Measurements from ENCODE around the gene PIGH. TPM values are rescaled to one million over a fixed set of nuclear protein-coding genes. Genes with fewer than 3 reads are reported as not detected.

PIGH gene
- polyA plus RNA-seq, 1 of the 3 experiments (the other 2 are of a cell fraction): 23.6 TPM

DNA sequence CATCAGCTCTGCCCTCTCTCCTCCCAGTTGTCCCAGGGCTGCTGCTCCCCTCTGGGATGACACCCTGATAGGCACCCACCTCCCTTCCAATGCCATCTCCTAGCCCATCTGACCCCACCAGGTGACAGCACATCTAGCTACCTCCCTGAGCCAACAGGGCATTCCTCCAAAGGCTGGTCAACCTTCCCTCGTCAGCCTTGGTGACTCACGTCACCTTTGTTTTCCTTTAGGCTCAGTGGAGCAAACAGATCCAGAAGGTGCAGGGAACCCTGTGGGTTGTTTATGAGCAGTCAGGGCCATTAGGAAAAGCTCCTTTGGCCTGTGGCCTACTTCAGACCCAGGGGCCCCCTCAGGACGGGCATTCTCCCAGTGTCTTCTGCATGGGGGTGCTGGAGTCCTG is 32.4 kb downstream of the PIGH start:
- Histone ChIP-seq H3K27me3 (ENCODE audit: insufficient read depth) (no peaks in the 10 kb centered on the region), H4K20me1 (ENCODE audit: insufficient read depth) (no peaks in the 10 kb centered on the region), H3F3A (replicated peaks; ENCODE audit: insufficient read depth) (no peaks in the 10 kb centered on the region), H3K79me2 (ENCODE audit: insufficient read depth) (no peaks in the 10 kb centered on the region), H3K9me3 (no peaks in the 10 kb centered on the region), H3K36me3 (replicated peaks in 1 of 2; ENCODE audit: control insufficient read depth in 1 of 2, insufficient read depth in 2 of 2, low read length in 1 of 2) (no peaks in the 10 kb centered on the region), H3K9ac (no peak overlapping the region), H3K4me3 (ENCODE audit: low read depth in 2 of 2, low read length in 1 of 2) (no peak overlapping the region), H3K4me1 (ENCODE audit: control insufficient read depth in 1 of 2, insufficient read depth in 2 of 2, low read depth in 1 of 2, low read length in 1 of 2) (no peaks in the 10 kb centered on the region), H3K27ac (ENCODE audit: low read depth in 2 of 2, low read length in 1 of 2) (no peak overlapping the region), H2AFZ (ENCODE audit: low read depth) (no peak overlapping the region), H3K9me2 (no peaks in the 10 kb centered on the region), H3K4me2 (no peak overlapping the region)
- ChIA-PET CTCF (interaction anchor here (1.4 to 24.4 kb wide), 3 partner anchors 41 to 141 kb away, joined by 5 to 319 read pairs (median 237); no protein-coding TSS in a partner anchor), POLR2A (no interaction called here)
- DNase-seq: no peak
- TF ChIP-seq GABPA (IDR thresholded peaks at IDR 0.05; ENCODE audit: low read depth): no peak
- no peak for TF ChIP-seq YY1 (IDR thresholded peaks at IDR 0.05; ENCODE audit: low read depth)
- no peak for TF ChIP-seq GATA2 (CRISPR knock-in tag; IDR thresholded peaks at IDR 0.05)
- no peak for TF ChIP-seq EZH2phosphoT487 (IDR thresholded peaks at IDR 0.05; ENCODE audit: borderline replicate concordance, low read depth)
- TF ChIP-seq, protein P1, sequence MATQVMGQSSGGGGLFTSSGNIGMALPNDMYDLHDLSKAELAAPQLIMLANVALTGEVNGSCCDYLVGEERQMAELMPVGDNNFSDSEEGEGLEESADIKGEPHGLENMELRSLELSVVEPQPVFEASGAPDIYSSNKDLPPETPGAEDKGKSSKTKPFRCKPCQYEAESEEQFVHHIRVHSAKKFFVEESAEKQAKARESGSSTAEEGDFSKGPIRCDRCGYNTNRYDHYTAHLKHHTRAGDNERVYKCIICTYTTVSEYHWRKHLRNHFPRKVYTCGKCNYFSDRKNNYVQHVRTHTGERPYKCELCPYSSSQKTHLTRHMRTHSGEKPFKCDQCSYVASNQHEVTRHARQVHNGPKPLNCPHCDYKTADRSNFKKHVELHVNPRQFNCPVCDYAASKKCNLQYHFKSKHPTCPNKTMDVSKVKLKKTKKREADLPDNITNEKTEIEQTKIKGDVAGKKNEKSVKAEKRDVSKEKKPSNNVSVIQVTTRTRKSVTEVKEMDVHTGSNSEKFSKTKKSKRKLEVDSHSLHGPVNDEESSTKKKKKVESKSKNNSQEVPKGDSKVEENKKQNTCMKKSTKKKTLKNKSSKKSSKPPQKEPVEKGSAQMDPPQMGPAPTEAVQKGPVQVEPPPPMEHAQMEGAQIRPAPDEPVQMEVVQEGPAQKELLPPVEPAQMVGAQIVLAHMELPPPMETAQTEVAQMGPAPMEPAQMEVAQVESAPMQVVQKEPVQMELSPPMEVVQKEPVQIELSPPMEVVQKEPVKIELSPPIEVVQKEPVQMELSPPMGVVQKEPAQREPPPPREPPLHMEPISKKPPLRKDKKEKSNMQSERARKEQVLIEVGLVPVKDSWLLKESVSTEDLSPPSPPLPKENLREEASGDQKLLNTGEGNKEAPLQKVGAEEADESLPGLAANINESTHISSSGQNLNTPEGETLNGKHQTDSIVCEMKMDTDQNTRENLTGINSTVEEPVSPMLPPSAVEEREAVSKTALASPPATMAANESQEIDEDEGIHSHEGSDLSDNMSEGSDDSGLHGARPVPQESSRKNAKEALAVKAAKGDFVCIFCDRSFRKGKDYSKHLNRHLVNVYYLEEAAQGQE (IDR thresholded peaks at IDR 0.05; ENCODE audit: low read depth, low read length): no peak
- no peak for TF ChIP-seq NFIC (IDR thresholded peaks at IDR 0.05; ENCODE audit: borderline replicate concordance)
- TF ChIP-seq CHD2 (IDR thresholded peaks at IDR 0.05; ENCODE audit: low read length, partially characterized antibody): no peak
- no peak for TF ChIP-seq FOXJ3 (CRISPR knock-in tag; IDR thresholded peaks at IDR 0.05)
- WGBS (ENCODE audit: low lambda C conversion rate): 84% methylated on average over 3 of the region's 3 CpGs

DNA sequence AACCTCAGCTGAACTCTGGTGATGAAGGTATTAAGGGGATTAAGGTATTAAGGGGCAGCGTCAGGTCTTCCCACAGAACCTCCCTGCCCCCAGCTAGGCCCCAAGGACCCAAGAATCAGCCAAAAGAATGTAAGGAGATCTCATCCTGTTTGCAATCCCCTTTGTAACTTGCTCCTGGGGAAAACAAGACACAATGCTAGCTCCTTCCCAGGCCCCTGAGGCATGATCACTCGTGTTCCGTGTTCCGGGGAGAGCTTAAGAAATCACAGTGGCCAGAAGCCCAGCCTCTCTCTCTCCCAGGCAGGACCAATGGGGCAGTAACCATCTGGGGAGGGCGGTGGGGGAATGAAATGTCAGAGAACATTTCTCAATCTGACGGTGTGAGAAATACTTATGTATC is 33.2 kb downstream of the PIGH start:
- ChIA-PET CTCF (interaction anchor here (1.2 to 24.4 kb wide), 4 partner anchors 17 to 140 kb away, joined by 5 to 319 read pairs (median 122); no protein-coding TSS in a partner anchor), POLR2A (no interaction called here)
- Histone ChIP-seq H3K9me2 (no peaks in the 10 kb centered on the region), H3K9me3 (no peaks in the 10 kb centered on the region), H3K27me3 (ENCODE audit: insufficient read depth) (no peaks in the 10 kb centered on the region), H3K4me2 (no peak overlapping the region), H3K36me3 (replicated peaks in 1 of 2; ENCODE audit: control insufficient read depth in 1 of 2, insufficient read depth in 2 of 2, low read length in 1 of 2) (no peaks in the 10 kb centered on the region), H3K79me2 (ENCODE audit: insufficient read depth) (no peaks in the 10 kb centered on the region), H2AFZ (ENCODE audit: low read depth) (no peak overlapping the region), H3K4me1 (ENCODE audit: control insufficient read depth in 1 of 2, insufficient read depth in 2 of 2, low read depth in 1 of 2, low read length in 1 of 2) (no peaks in the 10 kb centered on the region), H4K20me1 (ENCODE audit: insufficient read depth) (no peaks in the 10 kb centered on the region), H3K9ac (no peak overlapping the region), H3K4me3 (ENCODE audit: low read depth in 2 of 2, low read length in 1 of 2) (no peak overlapping the region), H3F3A (replicated peaks; ENCODE audit: insufficient read depth) (no peaks in the 10 kb centered on the region), H3K27ac (ENCODE audit: low read depth in 2 of 2, low read length in 1 of 2) (no peak overlapping the region)
- no peak for TF ChIP-seq CHD2 (IDR thresholded peaks at IDR 0.05; ENCODE audit: low read length, partially characterized antibody)
- TF ChIP-seq, protein P2, sequence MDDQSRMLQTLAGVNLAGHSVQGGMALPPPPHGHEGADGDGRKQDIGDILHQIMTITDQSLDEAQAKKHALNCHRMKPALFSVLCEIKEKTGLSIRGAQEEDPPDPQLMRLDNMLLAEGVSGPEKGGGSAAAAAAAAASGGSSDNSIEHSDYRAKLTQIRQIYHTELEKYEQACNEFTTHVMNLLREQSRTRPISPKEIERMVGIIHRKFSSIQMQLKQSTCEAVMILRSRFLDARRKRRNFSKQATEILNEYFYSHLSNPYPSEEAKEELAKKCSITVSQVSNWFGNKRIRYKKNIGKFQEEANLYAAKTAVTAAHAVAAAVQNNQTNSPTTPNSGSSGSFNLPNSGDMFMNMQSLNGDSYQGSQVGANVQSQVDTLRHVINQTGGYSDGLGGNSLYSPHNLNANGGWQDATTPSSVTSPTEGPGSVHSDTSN (IDR thresholded peaks at IDR 0.05): no peak
- no peak for TF ChIP-seq SMC3 (IDR thresholded peaks at IDR 0.05; ENCODE audit: low read depth, low read length)
- TF ChIP-seq MEF2A (IDR thresholded peaks at IDR 0.05; ENCODE audit: borderline replicate concordance, low read depth): no peak
- DNase-seq: no peak
- 89% methylated on average over 6 of the region's 6 CpGs for WGBS (ENCODE audit: low lambda C conversion rate)
